ENCODE measurements around the gene GPC5. TPM values are rescaled to one million over a fixed set of nuclear protein-coding genes. Genes with fewer than 3 reads are reported as not detected.
"Not testable (repeated sequence)": the region's sequence is repeated elsewhere in the genome, so short reads cannot be mapped to it uniquely, and the experiment has no call there.

GPC5 gene
- total and polyA plus RNA-seq, 3 donors from 2014 or later: 11.5 to 81.8 (median 52.1) TPM

DNA sequence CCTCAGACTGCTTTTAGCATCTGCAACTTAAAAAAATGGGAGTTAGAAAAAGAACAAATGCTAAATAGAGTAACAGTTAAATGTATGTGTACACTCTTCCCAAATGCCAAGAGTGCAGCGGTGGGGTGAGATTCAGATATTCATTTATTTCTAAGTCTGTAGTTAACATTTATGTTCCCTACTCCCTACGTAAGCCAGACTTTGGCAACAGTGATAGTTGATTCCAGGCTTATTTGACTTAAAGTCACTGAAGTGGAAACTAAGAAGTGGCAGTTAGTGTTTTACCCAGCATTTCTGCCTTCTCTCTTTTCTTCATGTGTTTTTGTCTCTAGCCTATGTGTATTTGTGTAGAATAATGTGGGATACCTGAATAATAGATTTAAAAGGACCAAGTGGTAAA is 46.4 kb upstream of the GPC5 start:
- no peak for TF ChIP-seq POLR2A (IDR thresholded peaks at IDR 0.05)
- no peak for TF ChIP-seq CTCF (IDR thresholded peaks at IDR 0.05)
- no peak overlapping the region for H3K27ac ChIP-seq
- H3K9me3 ChIP-seq: no peaks in the 10 kb centered on the region
- no peaks in the 10 kb centered on the region for H3K27me3 ChIP-seq
- peaks cover 26% of the 10 kb centered on the region for H3K4me1 ChIP-seq
- 76 to 77% methylated on average over 2 of the region's 2 CpGs for WGBS, 2 donors
- no peak for DNase-seq
- intact Hi-C loops (cut with DNase I; ENCODE audit: low total_unique reads): no loop called here
- no peaks in the 10 kb centered on the region for H3K36me3 ChIP-seq (ENCODE audit: low read depth, missing control alignments)
- no peak overlapping the region for H3K4me3 ChIP-seq

DNA sequence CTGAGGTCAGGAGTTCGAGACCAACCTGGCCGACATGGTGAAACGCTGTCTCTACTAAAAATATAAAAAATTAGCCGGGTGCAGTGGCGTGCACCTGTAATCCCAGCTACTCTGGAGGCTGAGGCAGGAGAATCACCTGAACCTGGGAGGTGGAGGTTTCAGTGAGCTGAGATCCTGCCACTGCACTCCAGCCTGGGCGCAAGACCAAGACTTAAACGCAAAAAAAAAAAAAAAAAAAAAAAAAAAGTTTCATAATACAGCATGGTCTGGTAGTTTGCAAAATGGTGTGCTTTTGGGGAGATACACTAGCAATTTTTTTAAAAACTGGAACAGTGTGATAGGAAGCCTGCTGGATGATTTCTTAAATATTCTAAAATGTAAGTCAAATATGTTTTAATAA is 45.5 kb upstream of the GPC5 start:
- H3K9me3 ChIP-seq; H3K27ac ChIP-seq; H3K4me3 ChIP-seq; H3K36me3 ChIP-seq (ENCODE audit: low read depth, missing control alignments); H3K27me3 ChIP-seq; intact Hi-C loops (cut with DNase I; ENCODE audit: low total_unique reads); DNase-seq: not testable (repeated sequence)
- peaks cover 26% of the 10 kb centered on the region for H3K4me1 ChIP-seq
- 75 to 88% methylated on average over 7 of the region's 7 CpGs for WGBS, 2 donors

- Histone ChIP-seq H3K9me3 (no peaks in the 10 kb centered on the region), H3K27me3 (no peaks in the 10 kb centered on the region), H3K4me3 (no peak overlapping the region), H3K4me1 (peaks cover 26% of the 10 kb centered on the region), H3K36me3 (ENCODE audit: low read depth, missing control alignments) (no peaks in the 10 kb centered on the region), H3K27ac (no peak overlapping the region)
- intact Hi-C loops (cut with DNase I; ENCODE audit: low total_unique reads): no loop called here
- 7 to 16% methylated on average over 1 of the region's 1 CpG for WGBS, 2 donors
- TF ChIP-seq CTCF (IDR thresholded peaks at IDR 0.05) (no peak), POLR2A (IDR thresholded peaks at IDR 0.05) (no peak)
- DNase-seq: no peak
These were observed 44.9 kb upstream of the GPC5 start for GRCh38 chr13:91353494-91353893.

DNA sequence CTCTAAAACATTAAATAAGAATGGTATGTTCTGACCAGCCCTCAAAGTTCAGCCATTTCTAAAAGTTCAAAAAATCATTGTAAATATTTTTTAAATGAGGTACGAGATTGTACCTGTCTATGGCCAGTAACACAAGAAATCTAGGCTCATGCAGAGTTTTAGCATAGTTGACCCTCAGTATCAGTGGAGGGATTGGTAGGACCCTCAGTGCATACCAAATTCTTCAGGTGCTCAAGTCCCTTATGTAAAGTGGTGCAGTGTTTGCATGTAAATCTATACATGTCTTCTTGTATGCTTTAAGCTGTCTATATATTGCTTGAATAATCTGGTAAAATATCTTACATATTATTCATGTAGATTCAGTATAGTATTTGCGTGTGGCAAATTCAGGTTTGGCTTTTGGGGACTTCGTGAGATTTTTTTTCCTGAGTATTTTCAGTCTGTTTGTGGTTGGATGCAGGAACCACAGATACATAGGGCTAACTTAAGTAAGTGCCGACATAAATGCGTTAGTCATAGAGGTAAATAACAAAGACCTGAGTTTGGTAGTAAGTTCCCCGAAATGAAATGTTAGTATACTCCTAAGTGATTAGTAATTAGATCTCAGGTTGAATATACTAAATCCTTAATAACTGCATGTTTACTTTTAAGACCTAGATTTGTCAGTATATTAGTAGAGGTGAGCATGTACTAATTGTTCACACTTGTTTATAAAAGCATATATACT is 43.2 kb upstream of the GPC5 start:
- intact Hi-C loops (cut with DNase I; ENCODE audit: low total_unique reads): no loop called here
- no peaks in the 10 kb centered on the region for H3K9me3 ChIP-seq
- TF ChIP-seq CTCF (IDR thresholded peaks at IDR 0.05) (no peak), POLR2A (IDR thresholded peaks at IDR 0.05) (no peak)
- H3K27ac ChIP-seq: no peak overlapping the region
- H3K4me3 ChIP-seq: no peak overlapping the region
- 86 to 91% methylated on average over 6 of the region's 6 CpGs for WGBS, 2 donors
- H3K27me3 ChIP-seq: no peaks in the 10 kb centered on the region
- H3K4me1 ChIP-seq: peaks cover 14% of the 10 kb centered on the region
- no peak for DNase-seq
- H3K36me3 ChIP-seq (ENCODE audit: low read depth, missing control alignments): no peaks in the 10 kb centered on the region

DNA sequence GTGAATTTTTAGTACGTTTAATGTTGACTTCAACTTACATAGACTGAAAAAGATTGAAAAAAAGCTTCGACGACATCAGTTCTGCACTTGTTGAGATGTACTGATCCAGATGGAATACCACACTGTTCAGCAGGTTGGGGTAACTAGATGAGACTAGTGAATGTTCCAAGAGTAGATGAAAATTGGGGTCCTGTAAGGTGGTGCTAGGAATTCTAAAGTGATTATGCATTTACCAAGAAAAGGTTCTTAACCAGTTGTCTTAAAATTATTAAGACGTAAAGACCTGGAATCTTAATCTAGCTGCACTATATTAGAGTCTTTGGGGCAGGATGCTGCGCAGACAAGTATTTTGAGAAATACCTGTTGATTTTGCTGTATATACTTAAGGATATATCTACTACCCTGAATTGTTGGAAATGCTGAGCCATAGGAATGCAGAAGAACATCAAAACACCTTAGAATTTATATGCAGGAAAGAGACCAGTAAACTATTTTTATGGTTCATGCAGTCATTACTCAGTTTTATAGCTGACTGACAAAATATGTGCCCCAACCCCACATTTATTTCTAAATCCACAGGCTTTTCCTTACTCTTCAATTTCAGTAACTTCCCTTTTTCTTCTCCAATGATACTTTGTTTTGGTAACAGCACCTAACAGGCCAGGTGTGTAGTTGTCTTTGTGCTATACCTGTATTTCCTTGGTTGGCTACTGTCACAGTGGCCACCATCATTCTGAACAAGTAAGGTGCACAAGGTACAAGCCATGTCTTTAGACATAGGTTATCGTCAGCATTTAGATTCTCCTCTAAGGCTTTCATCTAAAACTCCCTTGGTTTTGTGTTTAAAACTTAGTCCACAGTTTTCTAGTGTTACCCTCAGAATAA is 42.4 kb upstream of the GPC5 start:
- intact Hi-C loops (cut with DNase I; ENCODE audit: low total_unique reads): no loop called here
- H3K4me1 ChIP-seq: peaks cover 7% of the 10 kb centered on the region
- 84 to 91% methylated on average over 6 of the region's 6 CpGs for WGBS, 2 donors
- no peaks in the 10 kb centered on the region for H3K36me3 ChIP-seq (ENCODE audit: low read depth, missing control alignments)
- DNase-seq: no peak
- no peaks in the 10 kb centered on the region for H3K27me3 ChIP-seq
- no peaks in the 10 kb centered on the region for H3K9me3 ChIP-seq
- H3K4me3 ChIP-seq: no peak overlapping the region
- TF ChIP-seq CTCF (IDR thresholded peaks at IDR 0.05) (no peak), POLR2A (IDR thresholded peaks at IDR 0.05) (no peak)
- no peak overlapping the region for H3K27ac ChIP-seq

Data from testis (tissue), 3 donors.